Skeletal muscle cell (primary cell): ENCODE results near the gene PLAGL2.
A peak's percentile ranks its signal among the peaks of the same experiment; 100 is the strongest.
"Not testable (repeated sequence)": the region's sequence is repeated elsewhere in the genome, so short reads cannot be mapped to it uniquely, and the experiment has no call there.

ENCODE experiments used
- DNase-seq: peaks from one replicate; pipeline ENCODE4 v3.0.0-alpha.2; 2010; ENCODE audit warnings: low read depth
- H3K4me3 ChIP-seq: 2 replicates; pipeline ENCODE4 v1.5.1; 2011; ENCODE audit warnings: low read depth, mild to moderate bottlenecking, control low read depth, low read length, moderate library complexity

PLAGL2 gene, protein sequence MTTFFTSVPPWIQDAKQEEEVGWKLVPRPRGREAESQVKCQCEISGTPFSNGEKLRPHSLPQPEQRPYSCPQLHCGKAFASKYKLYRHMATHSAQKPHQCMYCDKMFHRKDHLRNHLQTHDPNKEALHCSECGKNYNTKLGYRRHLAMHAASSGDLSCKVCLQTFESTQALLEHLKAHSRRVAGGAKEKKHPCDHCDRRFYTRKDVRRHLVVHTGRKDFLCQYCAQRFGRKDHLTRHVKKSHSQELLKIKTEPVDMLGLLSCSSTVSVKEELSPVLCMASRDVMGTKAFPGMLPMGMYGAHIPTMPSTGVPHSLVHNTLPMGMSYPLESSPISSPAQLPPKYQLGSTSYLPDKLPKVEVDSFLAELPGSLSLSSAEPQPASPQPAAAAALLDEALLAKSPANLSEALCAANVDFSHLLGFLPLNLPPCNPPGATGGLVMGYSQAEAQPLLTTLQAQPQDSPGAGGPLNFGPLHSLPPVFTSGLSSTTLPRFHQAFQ

DNA sequence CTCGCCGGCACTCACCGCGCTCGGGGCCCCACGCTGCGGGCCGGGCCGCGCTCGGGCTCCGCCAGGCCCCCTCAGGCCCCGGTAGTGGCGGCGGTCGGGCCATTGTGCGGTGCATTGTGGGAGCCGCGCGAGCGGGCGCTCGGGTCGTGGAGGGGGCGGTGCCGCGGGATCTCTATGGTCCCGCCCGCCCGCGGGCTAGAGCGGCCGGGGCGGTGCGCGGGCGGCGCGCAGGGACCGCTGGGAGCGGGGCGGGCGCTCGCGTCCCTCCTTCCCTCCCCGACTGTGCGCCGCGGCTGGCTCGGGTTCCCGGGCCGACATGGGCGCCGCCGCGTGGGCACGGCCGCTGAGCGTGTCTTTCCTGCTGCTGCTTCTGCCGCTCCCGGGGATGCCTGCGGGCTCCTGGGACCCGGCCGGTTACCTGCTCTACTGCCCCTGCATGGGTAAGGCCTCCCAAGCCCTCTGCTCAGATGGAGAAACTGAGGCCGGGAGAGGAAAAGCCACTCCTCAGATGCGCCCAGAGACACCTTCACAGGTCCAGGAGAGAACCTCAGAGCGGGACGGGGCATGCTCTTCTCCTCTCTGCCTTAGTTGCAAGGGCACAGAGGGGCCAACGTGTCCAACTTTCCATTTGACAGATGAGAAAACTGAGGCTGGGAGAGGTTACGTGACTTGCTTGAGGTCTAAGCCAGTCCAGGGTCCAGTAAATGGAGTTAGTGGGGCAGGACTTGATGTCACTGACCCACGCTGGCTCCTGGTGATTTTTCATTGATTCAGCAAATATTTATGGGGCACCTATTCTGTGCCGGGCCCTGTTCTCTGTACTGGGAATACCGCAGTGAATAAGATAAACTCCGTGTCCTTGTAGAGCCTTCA lies at the start of gene PLAGL2, which contains the start of gene POFUT1:
PLAGL2 (minus strand) TSS at position 118 of the 873 bp plus-strand sequence. CDS start 5,565 bp downstream, outside the sequence.
POFUT1 (plus strand) TSS at position 255 of the 873 bp plus-strand sequence; CDS start at position 317, 62 bp downstream.
- DNase-seq = peak; percentile 61
- peak within 1 kb of the TSS; percentile 91 for H3K4me3 ChIP-seq

DNA sequence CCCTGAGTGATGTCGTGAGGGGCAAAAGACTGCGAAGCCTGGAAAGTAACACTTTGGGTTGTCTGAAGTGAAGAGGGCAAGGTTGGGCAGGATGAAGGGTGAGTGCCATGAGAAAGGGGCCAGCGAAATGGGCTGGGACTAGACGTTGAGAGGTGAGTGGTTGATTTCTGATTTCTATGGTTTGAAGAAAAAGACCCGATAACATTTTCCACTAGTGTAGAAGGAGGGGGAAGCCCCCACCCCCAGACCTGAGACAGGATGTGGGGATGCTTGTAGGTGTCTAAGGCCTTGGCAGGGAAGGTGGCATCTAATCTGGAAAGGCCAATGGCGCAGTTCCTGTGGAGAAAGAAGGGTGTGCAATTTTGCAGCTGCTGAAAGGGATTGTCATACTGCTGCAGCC lies 44.6 kb upstream of the PLAGL2 start:
- no peak for DNase-seq

DNA sequence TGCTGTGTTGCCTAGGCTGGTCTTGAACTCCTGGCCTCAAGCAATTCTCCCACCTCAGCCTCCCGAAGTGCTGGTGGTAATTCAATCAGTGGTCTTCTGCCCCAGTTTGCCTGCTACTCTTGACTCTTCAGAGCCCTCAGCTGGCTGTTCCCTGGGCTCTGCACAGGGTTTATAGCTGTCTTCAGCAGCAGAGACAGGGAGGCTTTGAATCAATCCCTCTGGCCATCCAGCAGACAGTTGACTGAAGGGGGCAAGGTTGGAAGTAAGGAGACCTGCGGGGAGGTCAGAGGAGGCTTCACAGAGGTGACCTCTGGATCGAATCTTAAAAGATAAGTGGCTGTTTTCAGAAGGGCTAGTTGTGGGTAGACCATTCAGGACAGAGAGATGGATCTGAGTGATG lies 43.9 kb upstream of the PLAGL2 start:
- no peak overlapping the region for H3K4me3 ChIP-seq
- DNase-seq = no peak

More for the DNA sequence above, 44.6 kb upstream of the PLAGL2 start:
- H3K4me3 ChIP-seq = no peak overlapping the region

DNA sequence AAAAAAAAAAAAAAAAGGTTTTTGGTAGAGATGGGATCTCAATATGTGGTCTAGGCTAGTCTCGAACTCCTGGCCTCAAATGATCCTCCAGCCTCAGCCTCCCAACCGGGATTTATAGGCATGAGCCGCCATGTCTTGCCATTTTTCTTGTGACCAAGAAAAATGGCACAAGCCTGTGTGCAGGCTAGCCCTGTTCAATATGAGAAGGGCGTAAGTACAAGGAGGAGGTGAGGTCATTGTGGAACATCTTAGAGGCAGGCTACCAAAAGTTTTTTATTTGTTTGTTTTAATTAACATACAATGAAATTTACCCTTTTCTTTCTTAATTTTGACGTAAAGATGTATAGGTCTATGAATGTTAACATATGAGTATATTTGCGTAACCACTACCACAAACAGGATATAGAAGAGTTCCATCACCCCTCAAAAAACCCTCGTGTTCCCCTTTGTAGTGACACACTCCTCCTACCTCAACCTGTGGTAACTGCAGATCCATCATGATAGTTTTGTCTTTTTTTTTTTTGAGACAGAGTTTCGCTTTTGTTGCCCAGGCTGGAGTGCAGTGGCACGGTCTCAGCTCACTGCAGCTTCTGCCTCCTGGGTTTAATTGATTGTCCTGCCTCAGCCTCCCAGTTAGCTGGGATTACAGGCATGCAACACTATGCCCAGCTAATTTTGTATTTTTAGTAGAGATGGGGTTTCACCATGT lies 41.6 kb upstream of the PLAGL2 start:
- DNase-seq = no peak
- no peak overlapping the region for H3K4me3 ChIP-seq

DNA sequence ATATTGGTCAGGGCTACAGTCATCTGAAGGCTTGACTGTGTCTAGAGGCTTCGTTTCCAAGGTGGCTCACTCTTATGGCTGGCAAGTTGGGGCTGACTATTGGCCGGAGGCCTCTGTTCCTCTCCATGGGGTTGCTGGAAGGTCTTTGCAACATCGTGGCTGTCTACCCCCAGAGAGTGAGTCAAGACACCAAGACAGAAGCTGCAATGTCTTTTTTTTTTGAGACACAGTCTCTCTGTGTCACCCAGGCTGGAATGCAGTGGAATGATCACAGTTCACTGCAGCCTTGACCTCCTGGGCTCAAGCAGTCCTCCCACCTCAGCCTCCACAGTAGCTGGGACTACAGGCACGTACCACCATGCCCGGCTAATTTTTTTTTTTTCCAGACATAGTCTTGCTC lies 40.5 kb upstream of the PLAGL2 start:
- no peak overlapping the region for H3K4me3 ChIP-seq
- DNase-seq = no peak

DNA sequence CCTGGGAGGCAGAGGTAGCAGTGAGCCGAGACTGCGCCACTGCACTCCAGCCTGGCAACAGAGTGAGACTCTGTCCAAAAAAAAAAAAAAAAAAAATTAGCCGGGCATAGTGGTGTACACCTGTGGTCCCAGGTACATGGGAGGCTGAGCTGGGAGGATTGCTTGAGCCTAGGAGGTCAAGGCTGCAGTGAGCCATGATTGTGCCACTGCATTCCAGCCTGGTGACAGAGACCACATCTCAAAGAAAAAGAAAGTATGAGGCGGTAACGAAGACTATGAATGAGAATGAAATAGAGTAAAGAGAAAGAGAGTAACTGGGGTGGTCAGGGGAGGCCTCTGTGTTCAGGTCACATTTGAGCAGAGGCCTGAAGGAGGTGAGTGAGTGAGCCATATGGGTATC lies 38.7 kb upstream of the PLAGL2 start:
- not testable (repeated sequence) for H3K4me3 ChIP-seq, DNase-seq

DNA sequence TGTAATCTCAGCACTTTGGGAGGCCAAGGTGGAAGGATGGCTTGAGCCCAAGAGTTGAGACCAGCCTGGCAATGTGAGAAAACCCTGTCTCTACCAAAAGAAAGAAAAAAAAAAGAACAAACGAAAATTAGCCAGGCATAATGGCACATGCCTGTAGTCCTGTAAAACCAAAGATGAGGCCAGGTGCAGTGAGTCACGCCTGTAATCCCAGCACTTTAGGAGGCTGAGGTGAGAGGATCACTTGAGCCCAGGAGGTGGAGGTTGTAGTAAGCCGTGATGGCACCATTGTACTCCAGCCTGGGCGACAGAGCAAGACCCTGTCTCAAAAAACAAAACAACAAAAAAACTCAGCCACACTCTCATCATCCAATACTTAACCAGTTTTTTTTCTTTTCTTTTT lies 37.4 kb upstream of the PLAGL2 start:
- no peak for DNase-seq
- H3K4me3 ChIP-seq = no peak overlapping the region

DNA sequence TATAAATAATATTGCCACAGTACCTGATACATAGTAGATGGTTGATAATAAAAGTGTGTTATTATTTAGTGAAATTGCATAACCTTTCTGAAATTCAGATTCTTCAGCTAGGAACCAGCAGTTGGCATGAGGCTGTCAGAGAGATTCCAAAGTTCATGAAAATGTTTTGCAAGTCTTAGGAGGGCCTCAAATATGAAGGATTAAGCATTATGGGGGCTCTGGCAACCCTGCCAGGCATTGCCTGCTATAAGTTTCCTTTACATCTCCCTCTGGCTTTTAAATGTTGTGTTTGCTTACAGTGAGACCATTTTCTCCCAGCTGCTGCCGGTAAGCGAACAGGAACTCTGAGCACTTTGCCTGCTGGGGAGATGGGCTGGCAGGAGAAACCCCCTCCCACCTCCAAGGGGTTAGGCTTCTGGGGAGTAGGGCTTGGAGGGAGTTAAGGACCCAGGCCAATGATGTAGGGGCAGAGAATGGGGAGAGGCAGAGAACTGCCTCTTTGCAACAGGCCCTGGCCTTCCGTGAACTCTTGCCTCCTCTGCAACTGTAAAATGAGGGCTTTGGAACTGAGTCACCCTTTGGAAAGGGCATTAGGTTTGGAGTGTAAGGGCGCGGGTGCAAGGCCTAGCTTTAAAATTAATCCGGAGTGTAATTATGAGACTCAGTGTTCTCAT lies 36.7 kb upstream of the PLAGL2 start:
- no peak overlapping the region for H3K4me3 ChIP-seq
- no peak for DNase-seq

DNA sequence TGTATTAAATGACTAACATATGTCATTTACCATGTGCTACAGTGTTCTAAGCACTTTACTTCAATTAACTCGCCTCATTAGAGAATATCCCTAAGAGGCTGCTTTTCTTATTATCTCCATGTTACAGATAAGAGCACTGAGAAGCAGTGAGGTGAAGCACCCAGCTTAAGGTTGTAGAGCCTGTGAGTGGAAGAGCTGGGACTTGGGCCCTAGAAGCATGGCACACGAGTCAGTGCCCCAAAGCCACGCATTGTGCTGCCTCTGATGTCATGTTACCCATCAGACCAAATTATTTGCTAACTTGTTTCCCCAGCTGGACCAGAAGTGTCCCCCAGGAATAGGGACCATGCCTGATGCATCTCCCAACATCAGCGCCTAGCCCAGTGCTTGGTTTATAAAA lies 34.3 kb upstream of the PLAGL2 start:
- no peak overlapping the region for H3K4me3 ChIP-seq
- DNase-seq = no peak

DNA sequence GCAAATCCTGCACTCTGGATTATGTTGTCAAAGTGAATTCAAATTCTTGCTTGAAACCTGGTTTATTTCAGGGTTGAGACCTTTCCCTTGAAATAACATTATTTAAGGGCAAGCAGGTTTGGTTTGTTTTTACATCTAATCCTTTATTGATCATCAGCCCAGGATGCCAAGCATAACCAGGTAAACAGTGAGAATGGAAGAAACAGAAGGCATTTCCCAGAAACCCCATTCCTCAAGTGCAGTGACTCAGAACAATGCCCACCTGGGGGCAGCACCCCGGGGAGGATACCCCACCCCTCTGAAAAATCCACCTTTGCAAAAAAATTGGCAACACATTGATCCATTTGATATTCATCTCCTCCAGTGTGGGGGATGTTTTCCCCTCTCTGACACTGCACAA lies 32.7 kb upstream of the PLAGL2 start:
- no peak overlapping the region for H3K4me3 ChIP-seq
- no peak for DNase-seq

DNA sequence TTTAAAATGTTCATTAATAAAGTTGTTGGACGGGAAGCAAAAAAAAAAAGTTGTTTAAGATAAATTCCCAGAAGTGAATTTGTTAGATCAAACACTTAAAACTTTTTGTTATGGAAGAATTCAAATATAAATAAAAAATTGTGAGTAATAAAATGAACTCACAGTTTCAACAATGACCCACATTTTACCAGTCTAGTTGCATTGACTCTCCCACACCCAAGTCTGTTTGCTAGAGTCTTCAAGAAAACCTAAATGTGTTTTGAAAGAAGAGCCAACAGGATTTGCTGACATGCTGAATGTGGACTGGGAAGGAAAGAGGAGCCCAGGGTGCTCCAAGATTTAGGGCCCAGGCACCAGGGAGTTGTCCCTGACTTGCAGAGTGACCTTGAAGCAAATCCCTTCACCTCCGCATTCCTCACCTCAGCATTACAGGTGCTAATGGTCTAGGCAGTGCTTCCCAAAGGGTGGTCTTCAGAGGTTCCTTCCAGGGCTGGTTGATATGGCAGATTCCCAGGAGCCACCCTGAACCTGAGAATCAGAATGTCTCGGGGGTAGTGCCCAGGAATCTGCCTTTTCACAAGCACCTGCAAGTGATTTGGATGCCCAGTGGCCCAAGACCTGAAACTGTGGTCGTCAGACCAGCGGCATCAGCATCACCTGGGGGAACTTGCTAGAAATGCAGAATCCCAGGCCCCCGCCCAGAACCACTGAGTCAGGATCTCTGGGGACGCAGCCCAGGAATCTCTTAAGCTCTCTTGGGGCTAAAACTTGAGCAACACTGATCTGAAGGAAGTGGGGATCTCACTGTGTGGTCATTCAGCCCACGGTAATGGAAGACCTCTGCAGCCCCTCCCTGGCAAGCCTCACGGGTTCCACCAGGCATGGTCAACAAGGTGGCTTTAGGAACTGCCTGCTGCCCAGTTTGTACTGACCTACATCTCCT lies 31.2 kb upstream of the PLAGL2 start:
- no peak for DNase-seq
- H3K4me3 ChIP-seq = no peak overlapping the region

DNA sequence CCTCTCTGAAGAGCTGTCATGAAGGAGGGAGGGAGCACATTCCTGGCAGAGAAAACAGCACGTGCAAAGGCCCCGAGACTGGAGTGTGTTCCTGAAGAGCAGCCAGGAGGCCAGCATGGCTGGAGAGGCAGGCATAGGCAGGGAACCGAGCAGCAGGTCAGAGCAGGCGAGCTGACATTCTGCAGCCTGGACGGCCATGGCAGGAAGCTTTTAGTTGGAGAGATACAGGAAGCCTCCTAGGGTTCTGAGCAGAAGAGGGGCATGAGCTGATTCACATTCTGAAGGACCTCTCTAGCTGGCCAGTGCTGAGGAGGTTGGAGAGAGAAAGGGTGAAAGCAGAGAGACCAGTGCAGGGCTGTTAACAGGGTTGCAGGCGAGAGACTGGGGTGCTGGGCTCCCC lies 29.9 kb upstream of the PLAGL2 start:
- no peak overlapping the region for H3K4me3 ChIP-seq
- no peak for DNase-seq

DNA sequence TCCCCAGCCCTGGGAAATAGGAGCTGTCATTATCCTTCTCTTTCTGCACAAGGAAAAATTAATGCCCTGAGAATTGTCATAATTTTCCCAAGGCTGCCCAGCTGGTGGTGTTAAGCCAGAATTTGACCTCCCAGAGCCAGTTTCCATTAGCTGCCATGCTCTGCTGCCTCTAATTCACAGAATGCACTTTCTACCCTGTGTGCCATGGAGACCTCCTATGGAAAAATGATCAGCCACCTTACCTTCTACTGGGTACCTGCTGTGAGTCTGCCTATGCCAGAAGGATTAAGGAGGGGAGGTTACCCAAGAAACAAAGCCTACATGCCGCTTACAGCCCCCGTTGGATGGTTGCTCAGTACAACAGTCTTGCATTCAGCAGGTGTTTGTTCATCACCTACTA lies 29.3 kb upstream of the PLAGL2 start:
- DNase-seq = no peak
- H3K4me3 ChIP-seq = no peak overlapping the region

DNA sequence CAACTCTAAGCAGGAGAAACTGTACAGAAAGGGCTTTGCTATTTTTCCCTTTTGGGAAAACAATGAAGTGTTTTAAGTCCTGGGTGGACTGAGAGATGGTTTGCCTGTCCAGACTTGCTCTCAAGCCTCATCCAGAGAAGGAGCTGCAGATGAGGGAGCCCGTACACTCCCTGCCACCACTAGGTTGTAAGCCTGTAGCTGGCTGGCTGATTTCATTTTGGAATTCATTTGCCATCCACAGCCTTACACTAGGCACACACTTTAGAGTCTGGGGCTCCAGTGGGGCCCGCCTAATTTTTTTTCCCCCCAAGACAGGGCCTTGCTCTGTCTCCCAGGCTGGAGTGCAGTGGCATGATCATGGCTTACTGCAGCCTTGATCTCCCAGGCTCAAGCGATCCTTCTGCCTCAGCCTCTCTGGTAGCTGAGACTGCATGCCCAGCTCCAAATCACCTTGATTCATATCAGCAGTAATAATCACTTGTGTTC lies 28.5 kb upstream of the PLAGL2 start:
- no peak for DNase-seq

DNA sequence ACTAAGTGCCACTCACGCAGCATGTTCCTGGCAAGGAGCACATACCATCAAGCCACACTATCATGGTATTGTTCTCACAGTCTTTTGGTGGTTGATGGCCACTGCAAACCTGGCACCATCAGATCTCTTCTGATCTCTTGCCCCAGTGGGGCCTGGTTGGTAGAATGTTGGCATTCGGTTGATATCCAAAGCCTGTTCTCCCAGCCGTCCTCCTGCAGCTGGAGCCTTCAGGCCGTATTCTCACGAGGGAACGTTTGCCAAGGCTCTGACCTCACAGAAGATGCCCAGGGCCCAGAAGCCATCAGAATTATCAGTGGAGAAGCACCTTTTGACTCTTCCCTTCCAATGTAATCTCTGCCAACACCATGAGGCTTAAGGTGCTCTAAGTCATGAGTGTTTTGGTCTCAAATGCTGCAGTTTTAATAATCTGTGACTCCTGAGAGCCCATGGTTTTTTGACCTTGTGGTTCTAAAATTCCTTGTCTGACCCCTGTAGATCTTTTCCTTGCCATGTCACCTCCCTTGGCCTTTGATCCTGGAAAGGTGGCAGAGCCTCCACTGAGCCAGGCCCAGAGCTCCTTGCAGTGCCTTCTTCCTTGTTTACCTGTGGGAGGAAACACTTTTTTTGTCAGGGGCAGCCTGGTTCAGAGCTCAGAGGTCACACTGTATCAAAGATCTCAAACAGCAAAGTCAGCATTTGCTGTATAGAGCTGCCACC lies 27.9 kb upstream of the PLAGL2 start:
- no peak for DNase-seq
- H3K4me3 ChIP-seq = no peak overlapping the region

More for the DNA sequence above, 28.5 kb upstream of the PLAGL2 start:
- H3K4me3 ChIP-seq = no peak overlapping the region

DNA sequence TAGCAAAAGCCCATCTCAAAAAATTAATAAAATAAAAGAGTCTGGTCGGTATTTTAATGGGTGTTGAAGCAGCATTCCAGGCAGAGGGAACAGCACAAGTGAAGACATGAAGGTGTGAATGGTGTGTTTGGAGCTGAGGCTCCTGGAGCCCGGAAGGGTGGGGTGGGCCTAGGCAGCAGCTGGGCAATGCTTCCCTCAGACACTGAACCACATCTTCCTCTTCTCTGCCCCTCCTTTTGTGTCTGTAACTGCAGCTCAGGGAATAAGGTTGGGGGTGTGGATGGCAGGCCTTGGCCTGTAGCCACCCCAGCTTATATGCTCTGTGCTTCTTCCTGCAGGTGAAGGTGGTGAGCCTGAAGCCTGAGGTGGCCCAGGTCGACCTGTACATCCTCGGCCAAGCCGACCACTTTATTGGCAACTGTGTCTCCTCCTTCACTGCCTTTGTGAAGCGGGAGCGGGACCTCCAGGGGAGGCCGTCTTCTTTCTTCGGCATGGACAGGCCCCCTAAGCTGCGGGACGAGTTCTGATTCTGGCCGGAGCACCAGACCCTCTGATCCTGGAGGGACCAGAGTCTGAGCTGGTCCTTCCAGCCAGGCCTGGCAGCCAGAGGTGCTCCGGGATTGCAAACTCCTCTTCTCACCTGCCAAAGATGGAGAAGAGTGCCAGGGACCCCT lies 26.7 kb upstream of the PLAGL2 start:
- DNase-seq = no peak
- no peak overlapping the region for H3K4me3 ChIP-seq

DNA sequence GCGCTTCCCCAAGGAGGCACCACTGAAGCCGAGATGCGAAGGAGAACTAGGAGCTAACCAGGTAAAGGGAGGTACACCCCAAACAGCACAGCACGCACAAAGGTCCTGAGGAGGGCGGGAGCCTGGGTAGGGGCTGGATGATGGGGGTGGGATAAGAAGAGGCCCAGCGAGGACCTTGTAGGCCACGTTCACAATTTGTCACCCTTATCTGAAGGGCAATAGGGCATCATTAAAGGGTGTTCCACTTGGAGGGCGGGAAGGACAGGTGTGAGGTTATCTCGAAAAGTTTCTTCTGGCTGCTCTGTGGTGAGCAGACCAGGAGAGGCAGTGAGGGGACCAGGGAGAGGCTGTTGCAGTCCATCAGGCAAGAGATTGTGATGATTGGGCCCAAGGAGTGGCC lies 25.7 kb upstream of the PLAGL2 start:
- no peak for DNase-seq
- no peak overlapping the region for H3K4me3 ChIP-seq
